Jurkat, Clone E6-1 (cell line): ENCODE measurements around the gene RNF208.
A peak's percentile ranks its signal among the peaks of the same experiment; 100 is the strongest.
"Not testable (repeated sequence)": the region's sequence is repeated elsewhere in the genome, so short reads cannot be mapped to it uniquely, and the experiment has no call there.

ENCODE experiments used
- DNase-seq: peaks from one replicate; pipeline ENCODE4 v3.0.0-alpha.2; 2011; ENCODE audit warnings: low read depth, low spot score
- H3K4me3 ChIP-seq: 2 replicates; pipeline ENCODE4 v1.5.1; 2011; ENCODE audit warnings: mild to moderate bottlenecking, low read length, control low read depth, moderate library complexity

Gene RNF208

DNA sequence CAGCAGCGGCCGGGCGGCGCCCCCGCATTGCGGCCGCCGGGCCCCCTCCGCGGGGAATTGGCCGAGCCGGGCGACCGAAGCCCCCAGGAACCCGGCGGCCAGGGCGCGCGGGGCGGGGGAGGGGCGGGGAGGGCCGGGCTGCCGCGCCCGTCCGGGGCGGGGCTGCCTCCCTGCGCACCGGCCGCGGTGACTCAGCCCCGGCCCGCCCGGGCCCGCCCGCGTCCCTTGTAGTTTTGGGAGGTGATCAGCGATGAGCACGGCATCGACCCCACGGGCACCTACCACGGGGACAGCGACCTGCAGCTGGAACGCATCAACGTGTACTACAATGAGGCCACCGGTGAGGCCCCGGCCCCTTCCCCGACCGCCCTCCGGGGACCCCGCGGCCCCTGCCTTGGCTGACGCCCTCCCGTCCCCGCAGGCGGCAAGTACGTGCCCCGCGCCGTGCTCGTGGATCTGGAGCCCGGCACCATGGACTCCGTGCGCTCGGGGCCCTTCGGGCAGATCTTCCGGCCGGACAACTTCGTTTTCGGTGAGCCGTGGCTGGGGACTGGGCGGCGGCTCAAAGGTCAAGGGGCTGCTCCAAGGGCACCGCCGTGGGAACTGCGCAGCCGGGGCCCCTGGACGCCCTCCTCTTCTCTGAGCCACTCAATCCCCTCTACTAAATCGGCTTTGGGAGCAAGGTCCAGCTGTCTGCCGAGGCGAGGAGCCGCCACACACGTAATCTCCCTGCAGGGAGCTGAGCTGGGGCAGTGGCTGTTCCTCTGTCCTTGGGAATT lies 19.6 kb upstream of the RNF208 start:
- peak overlapping the region; percentile 76 for H3K4me3 ChIP-seq
- DNase-seq: no peak

DNA sequence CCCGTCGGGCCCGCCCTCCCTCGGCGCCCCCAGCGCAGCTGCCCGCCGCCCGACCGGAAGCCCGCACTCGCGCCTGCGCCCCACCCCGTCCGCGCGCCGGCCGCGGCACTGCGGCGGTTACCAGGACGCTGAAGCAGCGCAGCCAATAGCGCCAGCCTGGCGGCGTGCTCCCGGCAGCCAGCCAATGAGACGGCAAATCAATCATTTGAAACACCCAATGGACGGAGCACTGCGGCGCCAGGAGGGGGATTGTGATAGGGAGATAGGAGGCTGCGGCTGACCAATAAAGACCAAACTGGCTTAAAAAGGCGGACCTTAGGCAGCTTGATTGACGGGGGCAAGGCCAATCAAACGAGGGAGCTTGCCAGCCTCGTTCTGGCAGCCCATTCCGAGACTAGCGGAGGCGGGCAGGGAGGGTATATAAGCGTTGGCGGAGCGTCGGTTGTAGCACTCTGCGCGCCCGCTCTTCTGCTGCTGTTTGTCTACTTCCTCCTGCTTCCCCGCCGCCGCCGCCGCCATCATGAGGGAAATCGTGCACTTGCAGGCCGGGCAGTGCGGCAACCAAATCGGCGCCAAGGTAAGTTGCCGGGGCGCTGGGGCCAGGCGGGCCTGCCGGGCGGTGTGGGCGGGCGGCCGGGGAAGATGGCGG lies 18.9 kb upstream of the RNF208 start, which contains the start of gene TUBB4B:
TSS of gene TUBB4B (plus strand) at position 447 of the 649 bp plus-strand sequence. CDS start at position 521, 74 bp downstream.
- peak within 1 kb of the TSS; percentile 76 for H3K4me3 ChIP-seq
- peak; percentile 100 for DNase-seq

DNA sequence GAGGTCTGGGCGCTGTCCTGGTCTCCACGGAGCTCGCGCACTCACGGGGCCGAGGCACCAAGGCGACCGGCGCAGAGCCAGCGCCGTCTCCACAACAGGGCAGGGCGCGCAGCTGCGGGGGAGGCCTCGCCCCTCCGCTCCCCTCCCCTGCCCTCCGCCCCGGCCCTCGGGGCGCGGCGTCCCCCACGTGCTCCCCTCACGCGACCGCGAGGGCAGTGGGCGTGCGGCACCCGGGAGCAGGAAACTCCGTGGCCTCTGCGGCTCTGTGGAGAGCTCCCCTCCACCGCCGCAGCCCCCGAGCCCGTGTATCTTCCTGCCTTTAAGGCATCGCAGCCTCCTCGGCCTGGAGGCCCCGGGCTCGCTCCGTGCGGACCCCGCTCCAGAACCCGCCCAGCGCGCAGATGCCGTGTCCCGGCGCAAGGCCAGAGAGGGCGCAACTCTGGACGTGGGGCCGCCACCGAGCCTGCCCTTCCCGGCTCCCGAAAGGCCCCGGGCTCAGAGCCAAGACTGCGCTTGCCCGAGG lies 18.3 kb upstream of the RNF208 start:
- DNase-seq: peak; percentile 58
- peak overlapping the region; percentile 67 for H3K4me3 ChIP-seq

DNA sequence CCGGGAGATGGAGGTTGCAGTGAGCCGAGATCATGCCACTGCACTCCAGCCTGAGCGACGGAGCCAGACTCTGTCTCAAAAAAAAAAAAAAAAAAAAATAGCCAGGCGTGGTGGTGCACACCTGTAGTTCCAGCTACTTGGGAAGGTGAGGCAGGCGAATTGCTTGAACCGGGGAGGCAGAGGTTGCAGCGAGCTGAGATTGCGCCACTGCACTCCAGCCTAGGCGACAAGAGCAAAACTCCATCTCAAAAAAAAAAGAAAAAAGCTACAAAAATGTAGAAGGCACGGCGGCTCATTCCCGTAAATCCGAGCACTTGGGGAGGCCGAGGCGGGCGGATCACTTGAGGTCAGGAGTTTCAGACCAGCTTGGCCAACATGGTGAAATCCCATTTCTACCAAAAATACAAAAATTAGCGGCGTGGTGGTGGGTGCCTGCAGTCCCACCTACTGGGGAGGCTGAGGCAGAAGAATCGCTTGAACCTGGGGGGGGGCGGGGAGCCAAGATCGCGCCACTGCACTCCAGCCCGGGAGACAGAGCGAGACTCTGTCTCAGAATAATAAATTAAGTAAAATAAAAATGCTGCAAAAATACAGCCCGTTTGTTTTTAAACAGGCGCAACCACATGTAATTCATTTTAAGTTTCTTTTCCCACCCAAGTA lies 17.6 kb upstream of the RNF208 start:
- not testable (repeated sequence) for DNase-seq
- peak overlapping the region; percentile 67 for H3K4me3 ChIP-seq

DNA sequence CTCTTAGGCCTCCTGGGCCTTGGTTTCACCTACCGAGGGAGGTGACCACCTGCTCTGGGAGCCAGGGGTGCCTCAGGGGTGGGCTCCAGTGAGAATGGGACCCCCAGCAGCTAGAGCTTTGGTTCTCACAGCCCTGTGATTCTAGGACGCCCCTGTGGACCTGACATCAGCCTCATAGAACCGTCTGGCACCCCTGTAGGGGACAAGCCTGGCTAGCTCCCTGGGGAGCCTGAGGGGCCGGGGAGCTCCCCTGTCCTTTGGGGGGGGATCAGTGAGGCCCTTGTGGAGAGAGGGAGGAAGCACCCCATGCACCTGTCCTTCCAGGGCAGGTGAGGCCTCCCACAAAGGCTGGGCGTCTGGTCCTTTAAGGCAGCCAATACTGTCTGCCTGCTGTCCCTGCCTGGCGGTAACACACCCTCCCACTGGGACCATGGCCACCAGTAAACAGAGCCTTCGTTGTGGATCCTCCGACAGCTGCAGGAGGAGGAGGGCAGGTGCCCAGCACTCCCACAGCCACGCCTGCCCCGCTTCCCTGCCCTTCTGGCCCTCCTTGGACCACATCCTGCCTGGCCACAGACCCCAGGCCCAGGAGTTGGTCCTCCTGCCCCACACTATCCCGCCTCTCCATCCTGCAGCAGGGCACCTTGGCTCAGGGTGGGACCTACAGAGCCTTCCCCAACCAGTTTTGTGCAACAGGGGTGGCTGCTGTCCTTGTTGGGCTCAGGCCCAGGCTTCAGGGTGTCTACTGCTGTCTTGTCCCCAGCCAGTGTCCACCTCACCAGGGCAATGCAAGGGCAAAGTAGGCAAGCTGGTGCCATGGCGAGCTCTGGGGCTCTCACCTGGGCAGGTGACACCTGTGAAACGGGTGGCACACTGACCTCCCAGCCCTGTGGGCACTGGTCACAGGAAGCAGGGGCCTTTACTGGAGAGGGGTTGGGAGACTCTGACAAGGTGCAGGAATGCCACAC lies 16.0 kb upstream of the RNF208 start:
- DNase-seq: no peak
- H3K4me3 ChIP-seq: no peak overlapping the region

DNA sequence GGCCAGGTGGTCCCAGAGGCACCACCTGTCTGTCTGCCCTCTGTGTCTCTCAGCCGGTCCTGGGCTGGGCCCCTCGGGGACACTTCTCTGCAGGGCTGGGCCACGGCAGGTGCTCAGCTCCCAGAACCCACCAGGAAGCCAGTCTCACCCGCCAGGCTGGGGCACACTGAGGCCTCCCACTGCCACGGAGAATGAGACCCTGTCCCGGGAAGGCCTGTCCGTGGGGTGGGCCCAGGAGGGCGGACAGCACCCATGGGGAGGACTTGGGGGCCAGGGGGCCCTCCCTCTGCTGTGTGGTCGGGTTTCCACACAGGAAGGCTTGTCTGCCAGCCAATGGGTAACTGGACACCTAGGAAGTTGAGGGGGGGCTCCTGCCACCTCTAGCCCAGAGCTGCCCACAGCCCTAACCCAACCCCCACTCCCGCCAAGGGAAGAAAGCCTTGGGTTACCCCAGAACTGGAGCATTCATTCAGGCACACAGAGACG lies 14.9 kb upstream of the RNF208 start:
- no peak for DNase-seq
- 0 out of 2 replicates have a peak overlapping the region, but pooled peaks have one; percentile 9 for H3K4me3 ChIP-seq

DNA sequence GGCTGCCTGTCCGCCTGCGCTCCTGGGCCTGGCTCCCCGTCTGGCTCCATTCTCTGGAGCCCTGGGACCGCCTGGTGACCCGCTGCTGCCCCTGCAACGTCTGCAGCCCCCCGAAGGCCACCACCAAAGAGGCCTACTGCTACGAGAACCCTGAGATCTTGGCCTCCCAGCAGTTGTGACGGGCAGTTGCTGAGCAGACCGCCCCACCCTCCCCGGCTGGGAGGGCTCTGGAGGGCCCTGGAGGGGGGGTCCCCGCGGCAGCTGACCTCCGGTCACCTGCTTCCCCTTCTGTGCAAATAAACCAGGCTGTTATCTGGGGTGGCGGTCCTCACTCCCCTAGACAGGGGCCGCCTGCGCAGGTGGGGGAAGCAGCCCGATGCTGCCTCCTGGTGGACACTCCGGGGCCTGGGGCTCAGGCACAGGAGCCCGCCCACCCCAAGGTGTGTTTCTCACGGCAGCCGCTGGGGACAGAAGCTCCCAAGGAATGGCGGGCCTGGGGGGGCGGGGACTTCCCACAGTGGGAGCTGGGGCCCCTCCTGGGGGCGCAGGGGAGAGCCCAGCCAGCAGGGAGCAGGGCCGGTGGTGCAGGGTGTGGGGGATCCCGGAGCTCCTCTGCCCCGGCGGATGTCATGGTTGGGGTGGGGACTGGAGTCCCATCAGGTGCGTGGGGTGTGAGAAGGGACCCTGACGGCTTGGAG lies 14.3 kb upstream of the RNF208 start:
- 0 out of 2 replicates have a peak overlapping the region, but pooled peaks have one; percentile 9 for H3K4me3 ChIP-seq

DNA sequence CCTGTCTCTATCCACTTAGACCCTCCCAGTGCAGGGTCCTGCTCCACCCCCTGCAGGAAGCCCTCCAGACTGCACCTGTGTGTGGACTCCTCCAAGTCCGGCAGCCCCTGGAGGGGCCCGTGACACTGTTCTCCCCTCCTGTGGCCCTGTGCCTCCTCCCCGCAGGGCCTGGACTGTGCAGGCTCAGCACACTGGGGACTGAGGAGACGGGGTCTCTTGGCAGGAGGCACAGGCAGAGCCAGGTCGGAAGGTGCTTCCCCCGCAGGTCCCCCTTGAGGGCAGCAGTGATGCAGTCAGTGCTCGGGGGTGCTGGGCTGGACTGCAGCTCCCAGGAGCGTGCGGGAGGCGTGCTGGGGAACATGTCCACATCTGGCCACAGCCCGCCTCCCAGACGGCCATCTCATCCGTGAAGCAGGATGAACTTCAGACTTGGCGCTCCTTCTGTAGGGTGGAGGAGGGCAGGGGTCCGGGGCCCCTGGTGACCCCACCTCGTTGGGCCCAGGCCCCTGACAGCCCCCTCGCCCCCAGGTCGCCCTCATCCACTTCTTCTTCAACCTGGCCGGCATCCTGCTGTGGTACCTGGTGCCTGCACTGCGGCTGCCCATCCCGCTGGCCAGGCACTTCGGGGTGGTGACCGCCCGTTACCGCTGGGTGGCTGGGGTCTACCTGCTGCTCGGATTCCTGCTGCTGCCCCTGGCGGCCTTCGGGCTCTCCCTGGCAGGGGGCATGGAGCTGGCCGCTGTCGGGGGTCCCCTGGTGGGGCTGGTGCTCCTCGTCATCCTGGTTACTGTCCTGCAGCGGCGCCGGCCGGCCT lies 13.6 kb upstream of the RNF208 start:
- DNase-seq: no peak
- no peak overlapping the region for H3K4me3 ChIP-seq

More for the DNA sequence above, 14.3 kb upstream of the RNF208 start:
- DNase-seq: peak; percentile 76

DNA sequence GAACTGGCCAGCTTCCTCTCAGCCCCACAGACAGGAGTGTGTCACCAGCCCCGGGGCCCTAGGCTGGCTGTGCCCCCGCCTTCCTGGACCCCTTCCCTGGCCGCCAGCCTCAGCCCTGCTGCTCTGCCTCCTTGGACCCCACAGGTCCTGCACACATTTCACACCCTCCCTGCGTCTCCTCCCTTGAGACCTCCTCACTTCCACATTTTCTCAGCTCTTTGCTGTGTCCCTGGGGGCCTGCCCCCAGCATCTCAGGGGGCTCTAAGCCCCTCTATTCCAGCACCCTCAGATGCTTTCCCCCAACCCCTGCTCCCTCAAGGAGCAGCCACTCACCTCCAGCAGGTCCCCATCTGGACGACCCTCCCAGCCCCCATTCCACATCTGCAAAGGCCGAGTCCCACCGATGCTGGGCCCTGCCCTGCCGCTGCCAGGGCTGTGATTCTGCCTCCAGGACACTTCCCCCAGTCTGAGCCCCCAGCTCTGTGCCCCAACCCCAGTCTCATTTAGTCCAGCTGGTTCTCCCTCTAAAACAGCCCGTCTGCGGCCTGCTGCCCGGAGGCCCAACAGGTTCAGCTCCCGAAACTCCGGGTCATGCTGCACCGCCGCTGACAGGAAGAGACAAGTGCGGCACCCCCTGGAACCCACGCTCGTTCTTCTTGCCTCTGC lies 12.9 kb upstream of the RNF208 start:
- H3K4me3 ChIP-seq: no peak overlapping the region

DNA sequence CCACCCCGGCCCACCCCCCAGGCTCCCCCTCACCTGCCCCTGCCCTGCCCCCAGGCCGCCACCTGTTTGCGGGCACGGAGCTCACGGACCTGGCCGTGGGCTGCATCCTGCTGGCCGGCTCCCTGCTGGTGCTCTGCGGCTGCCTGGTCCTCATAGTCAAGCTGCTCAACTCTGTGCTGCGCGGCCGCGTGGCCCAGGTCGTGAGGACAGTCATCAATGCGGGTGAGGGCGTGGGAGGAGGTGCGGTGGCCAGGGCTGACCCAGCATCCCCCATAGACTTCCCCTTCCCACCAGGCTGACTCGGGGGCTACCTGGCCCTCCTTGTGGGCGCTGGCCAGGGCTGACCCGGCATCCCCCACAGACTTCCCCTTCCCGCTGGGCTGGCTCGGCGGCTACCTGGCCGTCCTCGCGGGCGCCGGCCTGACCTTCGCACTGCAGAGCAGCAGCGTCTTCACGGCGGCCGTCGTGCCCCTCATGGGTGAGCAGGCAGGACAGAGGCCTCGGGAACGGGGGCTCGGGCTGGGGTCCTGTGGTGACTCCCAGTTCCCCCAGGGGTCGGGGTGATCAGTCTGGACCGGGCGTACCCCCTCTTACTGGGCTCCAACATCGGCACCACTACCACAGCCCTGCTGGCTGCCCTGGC lies 12.1 kb upstream of the RNF208 start:
- DNase-seq: no peak
- H3K4me3 ChIP-seq: no peak overlapping the region

More for the DNA sequence above, 12.9 kb upstream of the RNF208 start:
- DNase-seq: no peak

DNA sequence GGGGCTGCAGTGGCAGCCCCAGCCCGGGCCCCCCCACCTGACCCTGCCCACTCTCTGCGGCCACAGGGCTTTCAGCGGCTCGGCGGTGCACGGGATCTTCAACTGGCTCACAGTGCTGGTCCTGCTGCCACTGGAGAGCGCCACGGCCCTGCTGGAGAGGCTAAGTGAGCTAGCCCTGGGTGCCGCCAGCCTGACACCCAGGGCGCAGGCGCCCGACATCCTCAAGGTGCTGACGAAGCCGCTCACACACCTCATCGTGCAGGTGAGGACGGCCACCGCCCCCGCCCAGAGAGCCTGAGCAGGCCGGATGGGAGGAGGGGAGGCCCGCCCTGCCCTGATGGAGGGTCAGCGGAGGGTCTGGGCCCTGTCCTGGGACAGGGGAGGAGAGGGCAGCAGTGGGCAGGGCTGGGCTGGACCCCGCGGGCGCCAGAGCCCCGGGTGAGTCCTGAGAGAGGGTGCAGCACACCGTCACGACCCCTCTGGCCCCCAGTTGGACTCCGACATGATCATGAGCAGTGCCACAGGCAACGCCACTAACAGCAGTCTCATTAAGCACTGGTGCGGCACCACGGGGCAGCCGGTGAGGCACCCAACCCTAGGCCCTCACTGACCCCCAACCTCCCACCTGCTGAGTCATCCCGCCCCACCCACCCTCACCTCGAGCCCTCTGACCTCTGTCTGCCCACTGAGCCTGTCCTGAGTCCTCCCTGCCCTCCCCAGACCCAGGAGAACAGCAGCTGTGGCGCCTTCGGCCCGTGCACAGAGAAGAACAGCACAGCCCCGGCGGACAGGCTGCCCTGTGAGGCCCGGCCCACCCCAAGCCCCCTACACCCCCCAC lies 11.3 kb upstream of the RNF208 start:
- no peak for DNase-seq
- no peak overlapping the region for H3K4me3 ChIP-seq

DNA sequence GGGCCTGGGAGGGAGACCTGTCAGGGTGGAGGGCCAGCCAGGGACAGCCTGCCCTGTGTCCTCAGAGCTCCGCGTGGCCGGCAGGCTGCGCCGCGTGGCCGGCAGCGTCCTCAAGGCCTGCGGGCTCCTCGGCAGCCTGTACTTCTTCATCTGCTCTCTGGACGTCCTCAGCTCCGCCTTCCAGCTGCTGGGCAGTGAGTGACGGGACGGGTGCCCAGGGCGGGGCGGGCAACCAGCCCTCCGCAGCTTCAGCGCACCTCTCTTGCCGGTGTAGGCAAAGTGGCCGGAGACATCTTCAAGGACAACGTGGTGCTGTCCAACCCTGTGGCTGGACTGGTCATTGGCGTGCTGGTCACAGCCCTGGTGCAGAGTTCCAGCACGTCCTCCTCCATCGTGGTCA lies 10.5 kb upstream of the RNF208 start:
- no peak overlapping the region for H3K4me3 ChIP-seq
- DNase-seq: no peak

DNA sequence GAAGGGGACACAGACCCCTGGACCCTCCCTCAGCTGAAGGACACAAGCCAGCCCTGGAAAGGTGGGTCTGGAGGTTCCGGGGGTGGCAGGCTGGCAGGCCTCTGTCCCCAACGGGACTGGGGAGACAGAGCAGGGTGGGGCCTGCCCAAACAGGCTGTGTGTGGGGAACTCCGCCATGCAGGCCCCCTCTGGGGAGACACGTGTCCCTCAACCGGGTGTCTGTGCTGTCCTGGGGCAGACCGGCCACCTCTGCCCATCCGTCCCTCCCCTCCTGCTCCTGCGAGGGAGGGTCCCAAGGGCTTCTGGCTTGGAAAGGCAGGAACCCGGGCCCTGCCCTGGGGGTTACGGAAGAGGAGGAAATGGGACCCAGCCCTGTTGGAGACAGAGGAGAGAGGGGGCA lies 10.1 kb upstream of the RNF208 start:
- H3K4me3 ChIP-seq: no peak overlapping the region

DNA sequence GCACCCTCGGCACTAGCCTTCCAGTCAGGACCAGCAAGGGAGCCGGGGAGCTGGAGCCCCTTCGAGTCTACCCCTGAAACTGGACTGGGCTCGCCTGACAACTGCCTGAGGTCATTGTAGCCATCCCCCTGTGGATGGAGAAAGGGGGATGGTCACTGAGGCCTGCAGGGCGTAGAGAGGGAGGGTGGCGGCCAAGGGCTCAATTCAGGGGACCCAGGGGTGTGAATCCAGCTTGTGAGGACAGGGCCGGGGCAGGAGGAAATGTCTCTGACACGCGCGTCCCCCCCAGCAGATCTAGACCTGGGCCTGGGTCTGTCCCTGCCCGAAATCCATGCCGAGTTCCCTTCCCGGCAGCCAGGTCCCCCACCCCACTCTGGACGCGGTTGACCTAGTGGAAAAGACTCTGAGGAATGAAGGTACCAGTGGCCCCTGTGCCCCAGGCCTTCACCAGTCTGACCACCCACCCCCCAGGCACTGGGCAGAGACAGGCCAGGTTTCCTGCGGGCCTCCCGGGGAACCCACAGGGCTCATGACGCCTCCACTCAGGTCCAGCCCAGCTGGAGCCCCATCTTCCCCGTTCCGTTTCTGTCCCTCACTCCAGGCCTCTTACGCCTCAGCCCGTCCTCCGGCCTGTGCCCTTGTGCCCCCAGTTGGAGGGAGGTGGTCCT lies 9.5 kb upstream of the RNF208 start:
- no peak for DNase-seq
- H3K4me3 ChIP-seq: no peak overlapping the region

More for the DNA sequence above, 10.1 kb upstream of the RNF208 start:
- no peak for DNase-seq
